K562 (cell line): ENCODE measurements around the gene SENP7. TPM values are rescaled to one million over a fixed set of nuclear protein-coding genes. Genes with fewer than 3 reads are reported as not detected.

ENCODE experiments used
- GABPA ChIP-seq: fragments of 200-800 bp; sonication (Bioruptor generic); conservative IDR thresholded peaks from 2 replicates; pipeline ENCODE4 v1.6.1; 2016; ENCODE audit warnings: low read depth, missing genetic modification characterization, missing compliant biosample characterization
- GATAD2B ChIP-seq: fragments of 450-650 bp; IDR thresholded peaks from 2 replicates; pipeline ENCODE4 v1.6.1; 2017; ENCODE audit warnings: mild to moderate bottlenecking, borderline replicate concordance
- NCOA1 ChIP-seq: fragments of 450-650 bp; IDR thresholded peaks from 2 replicates; pipeline ENCODE4 v1.6.1; 2016; ENCODE audit warnings: low read depth
- POLR2H ChIP-seq: IDR thresholded peaks from 2 replicates; pipeline ENCODE4 v1.6.1; 2016; ENCODE audit warnings: missing genetic modification characterization, low read depth, mild to moderate bottlenecking, control low read depth, missing compliant biosample characterization, moderate library complexity
- PRPF4 ChIP-seq: fragments of 200-400 bp; formaldehyde crosslinking; IDR thresholded peaks from one replicate; pipeline ENCODE4 v1.6.1; 2017; ENCODE audit warnings: low read length, low read depth, mild to moderate bottlenecking; ENCODE audit not compliant: insufficient read depth, poor library complexity, severe bottlenecking
- SMC3 ChIP-seq: conservative IDR thresholded peaks from 2 replicates; pipeline ENCODE4 v1.6.1; 2011; ENCODE audit warnings: low read depth, low read length, improper control_type of control experiment; ENCODE audit not compliant: insufficient read depth
- TAF7 ChIP-seq: fragments of 450-650 bp; IDR thresholded peaks from 2 replicates; pipeline ENCODE4 v1.6.1; 2016; ENCODE audit warnings: missing genetic modification characterization, missing compliant biosample characterization
- polyA plus RNA-seq, 8 experiments: library from polyadenylated mRNA; depleted of rRNA in 4 of 8; stranded (reverse) in 5 of 8; unstranded in 3 of 8; fragments of >200 nt; fragmentation: Nextera tagmentation in 2 of 8; fragmentation: Illumina TruSeq in 1 of 8; extraction: Ambion mirVana in 2 of 8; extraction: Trizol in 1 of 8; gene quantifications; 2 replicates each; pipeline versions ENCODE4 v1.2.1 to v1.2.3, GENCODE V29; 2011 to 2014; ENCODE audit warnings: inconsistent platforms in 1 of 8, missing spikeins in 1 of 8
- total RNA-seq, 7 experiments: library from RNA; depleted of rRNA in 6 of 7; stranded (reverse); fragments of >200 nt in 6 of 7; fragmentation: Illumina TruSeq in 2 of 7; extraction: Trizol in 2 of 7; gene quantifications; 2 replicates each; pipeline versions ENCODE4 v1.2.1 to v1.2.3, GENCODE V29; 2011 to 2021; ENCODE audit warnings: low replicate concordance in 1 of 7
- TF ChIP-seq, protein P1 (sequence below): fragments of 250-450 bp; sonication (Bioruptor Pico); IDR thresholded peaks from 2 replicates; pipeline ENCODE4 v1.5.0; 2021
- TF ChIP-seq, protein P2 (sequence below), 2 experiments: fragments of 450-650 bp in 1 of 2; sonication (generic) in 1 of 2; formaldehyde crosslinking; conservative IDR thresholded peaks; 2 replicates each; pipeline versions ENCODE4 v1.4.0 to v1.8.1; 2020 to 2022; ENCODE audit warnings: mild to moderate bottlenecking in 1 of 2, missing genetic modification reagents in 1 of 2
- TF ChIP-seq, protein P3 (sequence below): fragments of 250-450 bp; sonication (Bioruptor Pico); IDR thresholded peaks from 2 replicates; pipeline ENCODE4 v1.9.0; 2021; ENCODE audit warnings: mild to moderate bottlenecking, inconsistent platforms
- TF ChIP-seq, protein P4 (sequence below): fragments of 450-650 bp; IDR thresholded peaks from 2 replicates; pipeline ENCODE4 v1.6.1; 2017; ENCODE audit warnings: antibody characterized with exemption, mild to moderate bottlenecking
- TF ChIP-seq, protein P5 (sequence below), 3 experiments: fragments of 200-800 bp in 1 of 3; fragments of 250-450 bp in 1 of 3; fragments of 450-650 bp in 1 of 3; sonication (Bioruptor Pico) in 1 of 3; sonication (Bioruptor generic) in 1 of 3; formaldehyde crosslinking in 1 of 3; IDR thresholded peaks; 2 replicates each; pipeline versions ENCODE4 v1.6.1 to v1.8.0; 2016 to 2022; ENCODE audit warnings: mild to moderate bottlenecking in 2 of 3, missing genetic modification characterization in 2 of 3, missing compliant biosample characterization in 1 of 3, moderate library complexity in 1 of 3

The SENP7 gene
- total and polyA plus RNA-seq, 9 of the 15 experiments (the other 6 are each of a cell fraction or from before 2014, with no cell fraction given): 4.1 to 21.9 (median 10.7) TPM

DNA sequence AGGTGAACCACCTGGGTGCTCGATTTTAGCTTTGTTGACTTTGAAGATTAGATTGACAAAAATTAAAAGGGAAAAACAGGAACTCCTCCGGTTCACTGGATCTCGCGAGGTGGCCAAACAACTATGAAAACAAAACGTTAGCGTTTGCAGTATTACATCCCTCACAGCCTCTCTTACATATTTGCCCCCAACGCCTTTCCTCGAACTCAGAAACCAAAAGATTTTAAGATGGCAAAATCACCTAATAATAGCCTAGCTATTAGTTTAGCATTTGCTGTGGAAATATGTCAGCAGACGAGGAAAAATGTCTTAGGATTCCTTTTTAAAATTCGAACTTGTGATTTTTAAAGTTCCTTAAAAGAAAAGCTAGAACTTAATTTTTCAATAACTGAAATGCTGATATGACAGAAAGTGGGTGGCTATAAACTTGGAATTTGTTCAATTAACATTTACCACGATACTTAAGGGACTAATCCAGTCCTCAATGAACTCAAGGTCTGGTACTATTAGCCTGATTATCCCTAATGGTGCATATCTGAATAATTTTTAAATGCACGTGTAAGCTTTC is 491 bp upstream of the SENP7 start (continued):
- no peak for TF ChIP-seq NCOA1
- TF ChIP-seq, protein P1, sequence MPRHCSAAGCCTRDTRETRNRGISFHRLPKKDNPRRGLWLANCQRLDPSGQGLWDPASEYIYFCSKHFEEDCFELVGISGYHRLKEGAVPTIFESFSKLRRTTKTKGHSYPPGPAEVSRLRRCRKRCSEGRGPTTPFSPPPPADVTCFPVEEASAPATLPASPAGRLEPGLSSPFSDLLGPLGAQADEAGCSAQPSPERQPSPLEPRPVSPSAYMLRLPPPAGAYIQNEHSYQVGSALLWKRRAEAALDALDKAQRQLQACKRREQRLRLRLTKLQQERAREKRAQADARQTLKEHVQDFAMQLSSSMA (CRISPR knock-in tag): no peak
- TF ChIP-seq GABPA (tag): peak; percentile 85
- TF ChIP-seq, protein P2, sequence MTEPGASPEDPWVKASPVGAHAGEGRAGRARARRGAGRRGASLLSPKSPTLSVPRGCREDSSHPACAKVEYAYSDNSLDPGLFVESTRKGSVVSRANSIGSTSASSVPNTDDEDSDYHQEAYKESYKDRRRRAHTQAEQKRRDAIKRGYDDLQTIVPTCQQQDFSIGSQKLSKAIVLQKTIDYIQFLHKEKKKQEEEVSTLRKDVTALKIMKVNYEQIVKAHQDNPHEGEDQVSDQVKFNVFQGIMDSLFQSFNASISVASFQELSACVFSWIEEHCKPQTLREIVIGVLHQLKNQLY (CRISPR knock-in tag; conservative IDR thresholded peaks at IDR 0.05): no peak
- TF ChIP-seq, protein P3, sequence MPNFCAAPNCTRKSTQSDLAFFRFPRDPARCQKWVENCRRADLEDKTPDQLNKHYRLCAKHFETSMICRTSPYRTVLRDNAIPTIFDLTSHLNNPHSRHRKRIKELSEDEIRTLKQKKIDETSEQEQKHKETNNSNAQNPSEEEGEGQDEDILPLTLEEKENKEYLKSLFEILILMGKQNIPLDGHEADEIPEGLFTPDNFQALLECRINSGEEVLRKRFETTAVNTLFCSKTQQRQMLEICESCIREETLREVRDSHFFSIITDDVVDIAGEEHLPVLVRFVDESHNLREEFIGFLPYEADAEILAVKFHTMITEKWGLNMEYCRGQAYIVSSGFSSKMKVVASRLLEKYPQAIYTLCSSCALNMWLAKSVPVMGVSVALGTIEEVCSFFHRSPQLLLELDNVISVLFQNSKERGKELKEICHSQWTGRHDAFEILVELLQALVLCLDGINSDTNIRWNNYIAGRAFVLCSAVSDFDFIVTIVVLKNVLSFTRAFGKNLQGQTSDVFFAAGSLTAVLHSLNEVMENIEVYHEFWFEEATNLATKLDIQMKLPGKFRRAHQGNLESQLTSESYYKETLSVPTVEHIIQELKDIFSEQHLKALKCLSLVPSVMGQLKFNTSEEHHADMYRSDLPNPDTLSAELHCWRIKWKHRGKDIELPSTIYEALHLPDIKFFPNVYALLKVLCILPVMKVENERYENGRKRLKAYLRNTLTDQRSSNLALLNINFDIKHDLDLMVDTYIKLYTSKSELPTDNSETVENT (CRISPR knock-in tag): no peak
- TF ChIP-seq, protein P4, sequence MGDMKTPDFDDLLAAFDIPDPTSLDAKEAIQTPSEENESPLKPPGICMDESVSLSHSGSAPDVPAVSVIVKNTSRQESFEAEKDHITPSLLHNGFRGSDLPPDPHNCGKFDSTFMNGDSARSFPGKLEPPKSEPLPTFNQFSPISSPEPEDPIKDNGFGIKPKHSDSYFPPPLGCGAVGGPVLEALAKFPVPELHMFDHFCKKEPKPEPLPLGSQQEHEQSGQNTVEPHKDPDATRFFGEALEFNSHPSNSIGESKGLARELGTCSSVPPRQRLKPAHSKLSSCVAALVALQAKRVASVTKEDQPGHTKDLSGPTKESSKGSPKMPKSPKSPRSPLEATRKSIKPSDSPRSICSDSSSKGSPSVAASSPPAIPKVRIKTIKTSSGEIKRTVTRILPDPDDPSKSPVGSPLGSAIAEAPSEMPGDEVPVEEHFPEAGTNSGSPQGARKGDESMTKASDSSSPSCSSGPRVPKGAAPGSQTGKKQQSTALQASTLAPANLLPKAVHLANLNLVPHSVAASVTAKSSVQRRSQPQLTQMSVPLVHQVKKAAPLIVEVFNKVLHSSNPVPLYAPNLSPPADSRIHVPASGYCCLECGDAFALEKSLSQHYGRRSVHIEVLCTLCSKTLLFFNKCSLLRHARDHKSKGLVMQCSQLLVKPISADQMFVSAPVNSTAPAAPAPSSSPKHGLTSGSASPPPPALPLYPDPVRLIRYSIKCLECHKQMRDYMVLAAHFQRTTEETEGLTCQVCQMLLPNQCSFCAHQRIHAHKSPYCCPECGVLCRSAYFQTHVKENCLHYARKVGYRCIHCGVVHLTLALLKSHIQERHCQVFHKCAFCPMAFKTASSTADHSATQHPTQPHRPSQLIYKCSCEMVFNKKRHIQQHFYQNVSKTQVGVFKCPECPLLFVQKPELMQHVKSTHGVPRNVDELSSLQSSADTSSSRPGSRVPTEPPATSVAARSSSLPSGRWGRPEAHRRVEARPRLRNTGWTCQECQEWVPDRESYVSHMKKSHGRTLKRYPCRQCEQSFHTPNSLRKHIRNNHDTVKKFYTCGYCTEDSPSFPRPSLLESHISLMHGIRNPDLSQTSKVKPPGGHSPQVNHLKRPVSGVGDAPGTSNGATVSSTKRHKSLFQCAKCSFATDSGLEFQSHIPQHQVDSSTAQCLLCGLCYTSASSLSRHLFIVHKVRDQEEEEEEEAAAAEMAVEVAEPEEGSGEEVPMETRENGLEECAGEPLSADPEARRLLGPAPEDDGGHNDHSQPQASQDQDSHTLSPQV: 0 out of 2 replicates have a peak, but pooled peaks have one; percentile 51
- TF ChIP-seq TAF7 (tag): no peak
- TF ChIP-seq POLR2H (tag): no peak; the same call in 1 of the 2 replicates
- TF ChIP-seq GATAD2B: no peak
- TF ChIP-seq SMC3: no peak
- TF ChIP-seq, protein P5, sequence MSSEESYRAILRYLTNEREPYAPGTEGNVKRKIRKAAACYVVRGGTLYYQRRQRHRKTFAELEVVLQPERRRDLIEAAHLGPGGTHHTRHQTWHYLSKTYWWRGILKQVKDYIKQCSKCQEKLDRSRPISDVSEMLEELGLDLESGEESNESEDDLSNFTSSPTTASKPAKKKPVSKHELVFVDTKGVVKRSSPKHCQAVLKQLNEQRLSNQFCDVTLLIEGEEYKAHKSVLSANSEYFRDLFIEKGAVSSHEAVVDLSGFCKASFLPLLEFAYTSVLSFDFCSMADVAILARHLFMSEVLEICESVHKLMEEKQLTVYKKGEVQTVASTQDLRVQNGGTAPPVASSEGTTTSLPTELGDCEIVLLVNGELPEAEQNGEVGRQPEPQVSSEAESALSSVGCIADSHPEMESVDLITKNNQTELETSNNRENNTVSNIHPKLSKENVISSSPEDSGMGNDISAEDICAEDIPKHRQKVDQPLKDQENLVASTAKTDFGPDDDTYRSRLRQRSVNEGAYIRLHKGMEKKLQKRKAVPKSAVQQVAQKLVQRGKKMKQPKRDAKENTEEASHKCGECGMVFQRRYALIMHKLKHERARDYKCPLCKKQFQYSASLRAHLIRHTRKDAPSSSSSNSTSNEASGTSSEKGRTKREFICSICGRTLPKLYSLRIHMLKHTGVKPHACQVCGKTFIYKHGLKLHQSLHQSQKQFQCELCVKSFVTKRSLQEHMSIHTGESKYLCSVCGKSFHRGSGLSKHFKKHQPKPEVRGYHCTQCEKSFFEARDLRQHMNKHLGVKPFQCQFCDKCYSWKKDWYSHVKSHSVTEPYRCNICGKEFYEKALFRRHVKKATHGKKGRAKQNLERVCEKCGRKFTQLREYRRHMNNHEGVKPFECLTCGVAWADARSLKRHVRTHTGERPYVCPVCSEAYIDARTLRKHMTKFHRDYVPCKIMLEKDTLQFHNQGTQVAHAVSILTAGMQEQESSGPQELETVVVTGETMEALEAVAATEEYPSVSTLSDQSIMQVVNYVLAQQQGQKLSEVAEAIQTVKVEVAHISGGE (CRISPR knock-in tag; IDR thresholded peaks at IDR 0.05): 0 out of 6 replicates have a peak, but pooled peaks of 1 of the 3 experiments have one; percentile 1
- no peak for TF ChIP-seq PRPF4
